Cerebellar cortex (tissue), 1 donor: Measurements from ENCODE around the gene TALDO1.

Experiments
- DNase-seq: peaks from one replicate; pipeline ENCODE4 v3.0.0-alpha.2; 2015; ENCODE audit warnings: low spot score

TALDO1 gene

GRCh38 chr11:747158-748006 lies at the start of gene TALDO1:
TALDO1 (plus strand) TSS chr11:747464; CDS start chr11:747482, 18 bp downstream.
- DNase-seq = peak; percentile 84

- DNase-seq = peak; percentile 63
These were observed 49.4 kb upstream of the TALDO1 start for GRCh38 chr11:697811-698311.

- peak; percentile 75 for DNase-seq
These were observed 48.7 kb upstream of the TALDO1 start for GRCh38 chr11:698493-699115.

- DNase-seq = no peak
These were observed 48.2 kb upstream of the TALDO1 start for GRCh38 chr11:699116-699508.

- DNase-seq = no peak
These were observed 47.5 kb upstream of the TALDO1 start for GRCh38 chr11:699753-700152.

- no peak for DNase-seq
These were observed 45.4 kb upstream of the TALDO1 start for GRCh38 chr11:701741-702461.

GRCh38 chr11:702462-703461 lies 44.5 kb upstream of the TALDO1 start:
- peak; percentile 46 for DNase-seq

- no peak for DNase-seq
These were observed 43.8 kb upstream of the TALDO1 start for GRCh38 chr11:703506-703905.

- DNase-seq = no peak
These were observed 43.0 kb upstream of the TALDO1 start for GRCh38 chr11:704228-704674.

- no peak for DNase-seq
These were observed 42.3 kb upstream of the TALDO1 start for GRCh38 chr11:704781-705645.

- no peak for DNase-seq
These were observed 41.4 kb upstream of the TALDO1 start, which contains the start of gene EPS8L2 for GRCh38 chr11:705646-706438. EPS8L2 (plus strand) TSS chr11:706231; CDS start chr11:709408, 3,177 bp downstream.

- DNase-seq = no peak
These were observed 40.8 kb upstream of the TALDO1 start for GRCh38 chr11:706439-706956.

- DNase-seq = no peak
These were observed 40.1 kb upstream of the TALDO1 start for GRCh38 chr11:706957-707816.

GRCh38 chr11:707817-708420 lies 39.3 kb upstream of the TALDO1 start:
- no peak for DNase-seq

- no peak for DNase-seq
These were observed 38.8 kb upstream of the TALDO1 start for GRCh38 chr11:708511-708910.

- DNase-seq = no peak
These were observed 37.9 kb upstream of the TALDO1 start for GRCh38 chr11:709109-709997.

- DNase-seq = no peak
These were observed 32.8 kb upstream of the TALDO1 start for GRCh38 chr11:714436-714835.
